SH-SY5Y (cell line): Measurements from ENCODE around the gene SAPCD1.

Source experiments
- GATA2 ChIP-seq: IDR thresholded peaks from 2 replicates; pipeline ENCODE4 v1.6.1; 2011; ENCODE audit warnings: mild to moderate bottlenecking, low read depth, low read length
- GATA3 ChIP-seq: IDR thresholded peaks from 2 replicates; pipeline ENCODE4 v1.6.1; 2011; ENCODE audit warnings: low read depth, mild to moderate bottlenecking, low read length, moderate library complexity

The SAPCD1 gene

DNA sequence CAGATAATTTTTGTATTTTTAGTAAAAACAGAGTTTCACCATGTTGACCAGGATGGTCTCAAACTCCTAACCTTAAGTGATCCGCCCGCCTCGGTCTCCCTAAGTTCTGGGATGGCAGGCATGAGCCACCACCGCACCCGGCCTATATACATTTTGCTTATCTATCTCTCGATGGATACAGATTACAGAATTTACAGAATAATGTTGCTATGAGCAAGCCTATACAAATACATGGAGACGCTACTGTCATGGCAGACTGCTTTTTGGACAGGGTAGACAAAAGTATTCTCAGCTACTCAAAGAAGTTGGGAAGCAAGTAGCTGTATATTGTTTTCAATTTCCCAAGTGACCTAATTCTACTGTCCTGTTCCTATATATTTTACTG, 51.0 kb downstream of the SAPCD1 start:
- TF ChIP-seq GATA3 (no peak), GATA2 (no peak)
